Endothelial cell of umbilical vein (primary cell): ENCODE results near the gene CCDC57. TPM values are rescaled to one million over a fixed set of nuclear protein-coding genes. Genes with fewer than 3 reads are reported as not detected.

Source experiments
- BruUV-seq: library from RNA; stranded (reverse); fragments of 400-500 nt; replicated peaks from 2 replicates; lab custom pipeline; 2021; lab: Mats Ljungman, UMichigan
- CTCF ChIA-PET: fragments of 300-600, 350-600 bp; sonication (Branson Sonifier 250); formaldehyde crosslinking; loops from one replicate; lab custom pipeline; 2021; ENCODE audit warnings: antibody characterized with exemption, inconsistent platforms; lab: Charles Lee
- POLR2A ChIA-PET: fragments of 300-600, 350-600 bp; sonication (Branson Sonifier 250); formaldehyde crosslinking; loops from one replicate; lab custom pipeline; 2021; ENCODE audit warnings: antibody characterized with exemption, inconsistent platforms; lab: Charles Lee
- DNase-seq: peaks from one replicate; pipeline ENCODE4 v3.0.0-alpha.2; 2011; ENCODE audit warnings: low read depth, low spot score
- FAIRE-seq: peaks from 2 replicates; lab custom pipeline; 2011; peaks lifted over from hg19 to GRCh38; lab: Jason Lieb, UNC
- H2AFZ ChIP-seq: 2 replicates; pipeline ENCODE4 v1.6.0; 2012; ENCODE audit warnings: low read depth, low read length, control low read depth, inconsistent platforms
- H3K27ac ChIP-seq: 2 replicates; pipeline ENCODE4 v1.5.1; 2011; ENCODE audit warnings: low read depth, mild to moderate bottlenecking, control low read depth, low read length, moderate library complexity; ENCODE audit not compliant: insufficient read depth
- H3K27me3 ChIP-seq, 2 experiments: 2 replicates each; pipeline versions ENCODE4 v1.6.0 to v1.6.1; 2011; ENCODE audit warnings: low read length in 2 of 2, mixed read lengths in 1 of 2; ENCODE audit not compliant: control insufficient read depth in 2 of 2, insufficient read depth in 2 of 2
- H3K36me3 ChIP-seq, 2 experiments: 2 replicates in 1 of 2; 3 replicates in 1 of 2; pipeline ENCODE4 v1.5.1; 2011; ENCODE audit warnings: low read length in 2 of 2, mild to moderate bottlenecking in 1 of 2, moderate library complexity in 1 of 2; ENCODE audit not compliant: control insufficient read depth in 2 of 2, insufficient read depth in 2 of 2; ENCODE audit errors: extremely low read depth in 1 of 2
- H3K4me1 ChIP-seq: 3 replicates; pipeline ENCODE4 v1.5.1; 2011; ENCODE audit warnings: mild to moderate bottlenecking, low read length; ENCODE audit not compliant: control insufficient read depth, insufficient read depth; ENCODE audit errors: extremely low read depth
- H3K4me2 ChIP-seq: 2 replicates; pipeline ENCODE4 v1.6.1; 2011; ENCODE audit warnings: low read length, control low read depth, mixed read lengths; ENCODE audit not compliant: insufficient read depth
- H3K4me3 ChIP-seq, 3 experiments: fragments of 200-600 bp in 1 of 3; sonication (generic), shearing (Covaris generic) in 1 of 3; replicated peaks in 1 of 3; 2 replicates each; pipeline ENCODE4 v1.5.1; 2011 to 2016; ENCODE audit warnings: control low read depth in 3 of 3, low read length in 3 of 3, mild to moderate bottlenecking in 2 of 3, inconsistent platforms in 1 of 3, low read depth in 1 of 3, moderate library complexity in 1 of 3; ENCODE audit not compliant: insufficient read depth in 1 of 3
- H3K79me2 ChIP-seq: 2 replicates; pipeline ENCODE4 v1.6.0; 2012; ENCODE audit warnings: low read length, inconsistent platforms; ENCODE audit not compliant: control insufficient read depth, insufficient read depth
- H3K9ac ChIP-seq: replicated peaks from 2 replicates; pipeline ENCODE3; 2011; ENCODE audit warnings: low read length, control low read depth; ENCODE audit not compliant: insufficient read depth; ENCODE audit errors: extremely low read depth
- H3K9me1 ChIP-seq: replicated peaks from 3 replicates; pipeline ENCODE4 v1.6.0; 2011; ENCODE audit warnings: mild to moderate bottlenecking, low read length; ENCODE audit not compliant: control insufficient read depth, insufficient read depth; ENCODE audit errors: extremely low read depth
- H3K9me3 ChIP-seq: replicated peaks from 2 replicates; pipeline ENCODE4 v1.5.1; 2012; ENCODE audit warnings: low read length, inconsistent platforms; ENCODE audit not compliant: control insufficient read depth, insufficient read depth
- H4K20me1 ChIP-seq: replicated peaks from 2 replicates; pipeline ENCODE3; 2011; ENCODE audit warnings: mild to moderate bottlenecking, low read length; ENCODE audit not compliant: control insufficient read depth, insufficient read depth; ENCODE audit errors: extremely low read depth
- EZH2 ChIP-seq: IDR thresholded peaks from 2 replicates; pipeline ENCODE4 v1.6.1; 2012; ENCODE audit warnings: borderline replicate concordance, low read depth, mild to moderate bottlenecking, moderate library complexity, low read length, inconsistent platforms; ENCODE audit not compliant: severe bottlenecking
- FOS ChIP-seq: IDR thresholded peaks from 2 replicates; pipeline ENCODE4 v1.6.1; 2011; ENCODE audit warnings: mild to moderate bottlenecking, low read length, moderate library complexity, borderline replicate concordance; ENCODE audit not compliant: insufficient read depth
- GATA2 ChIP-seq: IDR thresholded peaks from 2 replicates; pipeline ENCODE4 v1.7.0; 2011; ENCODE audit warnings: low read depth, mild to moderate bottlenecking, moderate library complexity, mixed read lengths, low read length; ENCODE audit not compliant: insufficient read length, insufficient read depth
- JUN ChIP-seq: IDR thresholded peaks from 2 replicates; pipeline ENCODE4 v1.6.1; 2011; ENCODE audit warnings: borderline replicate concordance, low read depth; ENCODE audit not compliant: insufficient read length, insufficient read depth
- MYC ChIP-seq: IDR thresholded peaks from one replicate; pipeline ENCODE4 v1.6.1; 2011; ENCODE audit warnings: mild to moderate bottlenecking, low read depth, low read length
- POLR2A ChIP-seq: IDR thresholded peaks from 2 replicates; pipeline ENCODE4 v1.6.1; 2012; ENCODE audit warnings: low read depth, mild to moderate bottlenecking, control low read depth, low read length
- POLR2AphosphoS5 ChIP-seq: IDR thresholded peaks from 2 replicates; pipeline ENCODE4 v1.6.1; 2012; ENCODE audit warnings: low read depth, mild to moderate bottlenecking, control low read depth, low read length, moderate library complexity; ENCODE audit not compliant: insufficient read depth
- dilution Hi-C: fragments of 300-500 bp; cut with MboI; formaldehyde crosslinking; loops from one replicate; pipeline ENCODE4 v1.15.0; 2019; ENCODE audit warnings: low sequenced_read_pairs; ENCODE audit not compliant: extremely low pct_ligation_motif_present
- intact Hi-C: fragments of 100-400 bp; cut with micrococcal nuclease; formaldehyde crosslinking; loops from one replicate; pipeline ENCODE4 v1.10.0; 2022
- polyA plus RNA-seq, 4 experiments: library from polyadenylated mRNA; depleted of rRNA in 3 of 4; stranded (reverse) in 3 of 4; unstranded in 1 of 4; fragments of >200 nt; gene quantifications; 2 replicates each; pipeline versions ENCODE4 v1.2.1 to v1.2.3, GENCODE V29; 2011 to 2012; ENCODE audit warnings: missing spikeins in 1 of 4
- total RNA-seq: library from RNA; stranded (reverse); gene quantifications from 2 replicates; pipeline ENCODE4 v1.2.3, GENCODE V29; 2021
- TF ChIP-seq, protein P1 (sequence below): IDR thresholded peaks from 2 replicates; pipeline ENCODE4 v1.6.1; 2011; ENCODE audit not compliant: insufficient read depth, insufficient read length
- TF ChIP-seq, protein P2 (sequence below), 2 donors: IDR thresholded peaks; 1 replicate in 1 of 2; 2 replicates in 1 of 2; pipeline ENCODE4 v1.5.1; 2011; ENCODE audit warnings: low read length in 2 of 2, mild to moderate bottlenecking in 2 of 2, moderate library complexity in 2 of 2, control low read depth in 1 of 2, inconsistent platforms in 1 of 2, low read depth in 1 of 2; ENCODE audit not compliant: insufficient read depth in 1 of 2; ENCODE audit errors: extremely low read depth in 1 of 2

Gene CCDC57
- total and polyA plus RNA-seq, 2 donors (not counting 3 experiments of a cell fraction or from before 2014, with no cell fraction given), result 18.6 to 31.6 TPM

DNA sequence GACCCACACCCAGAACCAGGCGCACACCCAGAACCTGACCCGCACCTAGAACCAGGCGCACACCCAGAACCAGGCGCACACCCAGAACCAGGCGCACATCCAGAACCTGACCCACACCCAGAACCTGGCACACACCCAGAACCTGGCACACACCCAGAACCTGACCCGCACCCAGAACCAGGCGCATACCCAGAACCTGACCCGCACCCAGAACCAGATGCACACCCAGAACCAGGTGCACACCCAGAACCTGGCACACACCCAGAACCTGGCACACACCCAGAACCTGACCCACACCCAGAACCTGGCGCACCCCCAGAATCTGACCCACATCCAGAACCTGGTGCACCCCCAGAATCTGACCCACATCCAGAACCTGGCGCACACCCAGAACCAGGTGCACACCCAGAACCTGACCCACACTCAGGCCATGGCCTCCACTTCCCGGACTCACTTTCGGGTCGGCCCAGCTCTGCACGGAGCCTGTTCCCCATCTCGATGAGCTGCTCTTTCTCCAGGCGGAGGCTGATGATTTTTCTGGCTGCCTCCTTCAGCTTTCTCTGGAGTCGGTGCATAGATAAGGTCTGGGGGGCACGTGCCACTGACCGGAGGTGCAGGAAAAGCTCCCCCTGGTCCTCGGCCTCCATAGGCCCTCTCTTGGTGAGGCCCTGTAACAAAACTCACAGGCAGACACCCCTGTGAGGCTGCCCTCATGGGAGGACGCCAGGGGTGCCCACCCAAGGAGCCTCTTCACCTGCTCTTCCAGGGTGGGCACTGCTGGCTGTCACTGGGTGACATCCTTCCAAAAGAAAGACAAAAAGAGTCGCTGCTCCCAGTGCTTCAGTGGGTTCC is 61.3 kb downstream of the CCDC57 start:
- H3K4me3 ChIP-seq, result no peak overlapping the region
- no peaks in the 10 kb centered on the region for H3K9me1 ChIP-seq
- TF ChIP-seq, protein P1, sequence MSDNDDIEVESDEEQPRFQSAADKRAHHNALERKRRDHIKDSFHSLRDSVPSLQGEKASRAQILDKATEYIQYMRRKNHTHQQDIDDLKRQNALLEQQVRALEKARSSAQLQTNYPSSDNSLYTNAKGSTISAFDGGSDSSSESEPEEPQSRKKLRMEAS, result no peak
- TF ChIP-seq, protein P2, sequence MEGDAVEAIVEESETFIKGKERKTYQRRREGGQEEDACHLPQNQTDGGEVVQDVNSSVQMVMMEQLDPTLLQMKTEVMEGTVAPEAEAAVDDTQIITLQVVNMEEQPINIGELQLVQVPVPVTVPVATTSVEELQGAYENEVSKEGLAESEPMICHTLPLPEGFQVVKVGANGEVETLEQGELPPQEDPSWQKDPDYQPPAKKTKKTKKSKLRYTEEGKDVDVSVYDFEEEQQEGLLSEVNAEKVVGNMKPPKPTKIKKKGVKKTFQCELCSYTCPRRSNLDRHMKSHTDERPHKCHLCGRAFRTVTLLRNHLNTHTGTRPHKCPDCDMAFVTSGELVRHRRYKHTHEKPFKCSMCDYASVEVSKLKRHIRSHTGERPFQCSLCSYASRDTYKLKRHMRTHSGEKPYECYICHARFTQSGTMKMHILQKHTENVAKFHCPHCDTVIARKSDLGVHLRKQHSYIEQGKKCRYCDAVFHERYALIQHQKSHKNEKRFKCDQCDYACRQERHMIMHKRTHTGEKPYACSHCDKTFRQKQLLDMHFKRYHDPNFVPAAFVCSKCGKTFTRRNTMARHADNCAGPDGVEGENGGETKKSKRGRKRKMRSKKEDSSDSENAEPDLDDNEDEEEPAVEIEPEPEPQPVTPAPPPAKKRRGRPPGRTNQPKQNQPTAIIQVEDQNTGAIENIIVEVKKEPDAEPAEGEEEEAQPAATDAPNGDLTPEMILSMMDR (IDR thresholded peaks at IDR 0.05; ENCODE audit: extremely low read depth in 1 of 2, insufficient read depth in 1 of 2, low read depth in 1 of 2, low read length in 2 of 2), result no peak
- TF ChIP-seq POLR2AphosphoS5 (no peak), JUN (no peak), FOS (no peak), MYC (no peak), POLR2A (no peak), EZH2 (no peak), GATA2 (no peak)
- H3K79me2 ChIP-seq, result no peaks in the 10 kb centered on the region
- no peak overlapping the region for H3K9ac ChIP-seq
- intact Hi-C loops, result no loop called here
- H3K9me3 ChIP-seq, result no peaks in the 10 kb centered on the region
- POLR2A ChIA-PET, result no interaction called here
- DNase-seq (no peak), FAIRE-seq (no peak)
- CTCF ChIA-PET, result interaction anchor here (1.5 to 8.3 kb wide), 3 partner anchors 55 to 121 kb away, joined by 3 to 127 read pairs (median 5); partner anchors contain the start of genes DCXR and RAC3
- H3K4me2 ChIP-seq, result no peak overlapping the region
- H3K4me1 ChIP-seq, result no peaks in the 10 kb centered on the region
- H3K27me3 ChIP-seq, result no peaks in the 10 kb centered on the region
- no peaks in the 10 kb centered on the region for H3K36me3 ChIP-seq
- no peak overlapping the region for H2AFZ ChIP-seq
- BruUV-seq, result no TSS peak
- no peak overlapping the region for H3K27ac ChIP-seq
- dilution Hi-C loops, result no loop called here
- H4K20me1 ChIP-seq, result no peaks in the 10 kb centered on the region
